ENCODE measurements around the gene KIF16B. TPM values are rescaled to one million over a fixed set of nuclear protein-coding genes. Genes with fewer than 3 reads are reported as not detected.

Gene KIF16B
- total RNA-seq, 1 donor from 2014 or later = 8.1 TPM

DNA sequence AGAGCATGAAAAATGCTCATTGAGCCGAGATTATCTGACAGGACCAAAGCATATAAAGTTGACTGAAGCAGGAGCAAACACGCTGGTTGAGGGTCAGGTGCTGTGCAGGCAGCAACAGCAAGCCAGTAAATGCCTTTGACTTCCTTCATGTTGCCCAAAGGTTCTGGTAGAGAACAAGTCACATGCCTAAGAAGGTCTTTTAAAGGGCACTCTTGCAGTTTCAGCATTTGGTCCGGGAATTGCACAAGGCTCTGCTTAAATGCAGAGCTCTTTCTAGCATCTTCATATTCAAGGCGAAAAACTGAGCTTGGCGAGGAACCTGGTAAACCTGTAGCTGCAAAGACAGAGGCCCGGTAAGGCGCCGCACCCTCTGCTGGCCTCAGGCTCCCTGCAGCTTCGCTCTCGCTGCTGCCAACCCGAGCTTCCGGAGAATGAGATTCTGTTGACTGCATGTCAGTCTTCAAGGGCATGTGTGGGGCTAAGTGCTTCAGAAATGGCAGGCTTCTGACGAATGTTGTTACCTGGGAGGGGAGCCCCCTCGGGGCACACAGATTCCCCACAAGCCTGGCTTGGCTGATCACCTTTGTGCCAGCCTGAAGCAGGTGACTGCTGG, 205.2 kb downstream of the KIF16B start:
- H3K27me3 Mint-ChIP-seq (ENCODE audit: insufficient read depth) = no peaks in the 10 kb centered on the region
- H3K36me3 Mint-ChIP-seq (ENCODE audit: low read depth) = no peaks in the 10 kb centered on the region
- no peak overlapping the region for H3K27ac Mint-ChIP-seq

DNA sequence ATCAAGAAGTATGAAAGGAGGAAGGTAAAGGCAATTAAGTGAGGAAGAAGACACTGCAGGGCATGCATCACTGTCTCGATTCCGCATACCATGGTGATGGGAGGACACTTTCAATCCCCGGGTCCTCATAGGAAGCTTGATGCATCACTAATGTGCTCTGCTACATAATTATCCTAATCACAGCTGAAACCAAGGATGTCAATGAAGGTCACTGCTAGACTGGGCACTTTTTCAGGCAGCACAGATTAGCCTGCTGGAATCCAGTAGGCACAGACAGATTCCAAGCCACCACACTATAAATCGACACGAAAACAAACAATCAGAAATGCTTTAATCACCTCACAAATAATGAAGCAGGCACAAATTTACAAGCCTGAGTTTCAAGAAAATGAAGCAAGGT, 206.7 kb downstream of the KIF16B start:
- DNase-seq (ENCODE audit: low spot score) = no peak
- Mint-ChIP-seq H3K27me3 (ENCODE audit: insufficient read depth) (no peaks in the 10 kb centered on the region), H3K27ac (no peak overlapping the region), H3K36me3 (ENCODE audit: low read depth) (no peaks in the 10 kb centered on the region), H3K4me1 (ENCODE audit: low read depth) (no peaks in the 10 kb centered on the region), H3K4me3 (no peak overlapping the region), H3K9me3 (no peaks in the 10 kb centered on the region)
- intact Hi-C loops (cut with micrococcal nuclease) = no loop called here

More for the DNA sequence above, 205.2 kb downstream of the KIF16B start:
- intact Hi-C loops (cut with micrococcal nuclease) = no loop called here
- no peak overlapping the region for H3K4me3 Mint-ChIP-seq
- no peaks in the 10 kb centered on the region for H3K4me1 Mint-ChIP-seq (ENCODE audit: low read depth)
- no peaks in the 10 kb centered on the region for H3K9me3 Mint-ChIP-seq
- DNase-seq (ENCODE audit: low spot score) = no peak

DNA sequence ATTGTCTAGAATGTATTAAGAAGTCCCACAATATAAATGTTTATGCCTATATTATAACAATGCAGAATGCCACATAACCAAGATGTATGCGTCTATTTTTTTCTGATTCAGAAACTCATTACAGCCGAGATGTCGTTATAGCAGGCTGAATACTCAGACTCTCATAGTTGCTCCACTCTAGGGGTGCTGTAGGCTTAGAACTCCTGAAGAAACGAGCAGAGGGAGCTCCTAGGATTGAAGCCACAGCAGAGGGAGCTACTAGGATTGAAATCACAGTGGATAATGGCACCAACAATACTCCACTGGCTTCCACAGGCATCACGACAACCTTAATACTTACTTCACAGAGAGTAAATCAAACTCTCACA, 208.9 kb downstream of the KIF16B start:
- no peaks in the 10 kb centered on the region for H3K9me3 Mint-ChIP-seq
- H3K27me3 Mint-ChIP-seq (ENCODE audit: insufficient read depth) = no peaks in the 10 kb centered on the region
- intact Hi-C loops (cut with micrococcal nuclease) = no loop called here
- no peak overlapping the region for H3K27ac Mint-ChIP-seq
- H3K4me3 Mint-ChIP-seq = no peak overlapping the region
- H3K4me1 Mint-ChIP-seq (ENCODE audit: low read depth) = no peaks in the 10 kb centered on the region
- H3K36me3 Mint-ChIP-seq (ENCODE audit: low read depth) = no peaks in the 10 kb centered on the region
- DNase-seq (ENCODE audit: low spot score) = no peak

DNA sequence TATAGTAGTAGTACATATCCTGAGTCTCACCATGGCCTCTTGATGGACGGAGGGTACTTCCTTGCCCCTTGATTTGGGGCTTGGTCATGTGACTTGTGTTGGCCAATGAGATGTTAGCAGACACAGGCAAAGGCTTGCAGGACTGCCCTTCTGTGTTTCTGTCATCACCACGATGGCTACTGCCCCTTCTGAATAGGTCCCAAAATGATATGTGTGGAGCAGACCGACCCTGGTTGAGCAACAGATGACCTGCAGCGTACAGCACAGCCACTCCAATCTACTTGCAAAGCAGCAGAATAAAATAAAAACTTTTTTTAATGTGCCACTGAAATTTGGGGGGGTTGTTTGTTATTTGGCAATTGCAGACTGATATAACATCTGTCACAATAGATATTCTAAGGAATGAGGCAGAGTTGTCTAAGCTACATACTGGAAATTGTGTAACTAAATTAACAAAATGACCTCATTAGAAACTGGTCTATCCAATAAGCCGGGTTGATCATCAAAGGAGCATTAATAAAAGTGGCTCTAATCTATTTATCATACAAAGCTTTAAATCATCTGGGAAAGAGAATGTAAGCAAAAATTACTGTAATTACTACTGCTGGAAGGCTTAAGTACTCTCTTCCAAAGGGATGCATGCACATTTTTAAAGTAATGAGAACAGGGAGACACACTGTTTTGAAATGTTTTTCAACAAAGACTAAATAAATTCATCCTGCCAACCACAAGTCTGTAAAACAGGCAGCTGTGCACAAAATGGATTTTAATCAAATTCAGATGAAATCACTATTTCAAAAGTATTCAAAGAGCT, 209.5 kb downstream of the KIF16B start:
- Mint-ChIP-seq H3K4me3 (no peak overlapping the region), H3K36me3 (ENCODE audit: low read depth) (no peaks in the 10 kb centered on the region), H3K27ac (no peak overlapping the region), H3K27me3 (ENCODE audit: insufficient read depth) (no peaks in the 10 kb centered on the region), H3K9me3 (no peaks in the 10 kb centered on the region), H3K4me1 (ENCODE audit: low read depth) (no peaks in the 10 kb centered on the region)
- intact Hi-C loops (cut with micrococcal nuclease) = no loop called here
- DNase-seq (ENCODE audit: low spot score) = no peak

DNA sequence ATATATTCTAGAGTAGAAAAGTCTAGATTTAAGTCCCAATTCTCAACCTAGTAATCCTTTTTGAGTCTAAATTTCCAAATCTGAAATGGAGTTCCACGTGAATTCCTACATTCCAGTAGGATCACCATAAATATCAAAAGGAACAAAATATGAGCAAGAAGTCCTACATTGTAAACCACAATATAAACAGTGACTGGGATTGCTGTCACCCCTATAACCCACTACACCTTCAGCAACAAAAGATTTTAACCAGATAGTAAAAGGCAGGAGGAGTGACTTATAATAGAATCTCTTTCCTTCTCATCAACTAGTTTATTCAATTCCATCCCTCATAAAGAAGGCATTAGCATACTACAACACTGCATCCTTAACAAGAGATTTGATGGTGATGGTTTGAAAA, 210.6 kb downstream of the KIF16B start:
- no peaks in the 10 kb centered on the region for H3K9me3 Mint-ChIP-seq
- intact Hi-C loops (cut with micrococcal nuclease) = no loop called here
- no peaks in the 10 kb centered on the region for H3K27me3 Mint-ChIP-seq (ENCODE audit: insufficient read depth)
- no peaks in the 10 kb centered on the region for H3K4me1 Mint-ChIP-seq (ENCODE audit: low read depth)
- no peak overlapping the region for H3K27ac Mint-ChIP-seq
- H3K36me3 Mint-ChIP-seq (ENCODE audit: low read depth) = no peaks in the 10 kb centered on the region
- H3K4me3 Mint-ChIP-seq = no peak overlapping the region
- DNase-seq (ENCODE audit: low spot score) = no peak

DNA sequence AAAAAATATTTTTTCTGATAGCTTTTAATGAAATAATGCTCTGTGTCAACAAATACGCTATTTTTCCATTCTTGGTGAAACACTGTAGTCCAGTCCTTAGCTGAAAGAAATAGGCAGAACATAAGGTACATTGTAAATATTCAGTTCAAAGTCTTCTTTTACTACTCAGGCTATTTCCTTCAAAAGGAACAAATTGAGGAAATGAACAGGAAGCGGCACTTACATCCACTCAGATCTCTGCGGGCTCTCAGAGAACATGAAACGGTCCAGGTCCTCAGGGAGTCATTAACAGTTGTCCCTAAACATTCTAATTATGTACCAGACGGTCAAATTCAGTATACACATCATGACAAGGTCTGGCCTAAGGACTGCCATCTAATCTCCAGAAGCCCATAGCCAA, 212.6 kb downstream of the KIF16B start:
- no peak overlapping the region for H3K27ac Mint-ChIP-seq
- H3K9me3 Mint-ChIP-seq = no peaks in the 10 kb centered on the region

DNA sequence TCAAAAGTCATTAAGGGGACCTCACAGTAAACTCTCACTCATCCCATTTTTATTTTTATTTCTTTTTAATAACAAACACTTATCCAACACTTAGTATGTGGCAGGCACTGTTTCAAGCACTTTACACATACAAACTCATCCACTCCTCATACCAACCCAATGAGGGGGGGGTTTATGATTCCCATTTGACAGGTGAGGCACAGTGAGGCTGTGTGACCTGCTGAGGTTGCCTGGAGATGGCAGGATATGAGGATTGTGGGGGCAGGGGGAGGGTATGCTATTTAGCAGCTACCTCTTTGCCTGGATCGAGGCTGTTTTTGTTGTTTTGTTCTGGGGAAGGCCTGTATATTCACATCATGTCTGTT, 219.8 kb downstream of the KIF16B start:
- Mint-ChIP-seq H3K4me1 (ENCODE audit: low read depth) (no peaks in the 10 kb centered on the region), H3K4me3 (no peak overlapping the region), H3K27me3 (ENCODE audit: insufficient read depth) (no peaks in the 10 kb centered on the region), H3K27ac (no peak overlapping the region), H3K36me3 (ENCODE audit: low read depth) (no peaks in the 10 kb centered on the region), H3K9me3 (no peaks in the 10 kb centered on the region)
- no peak for DNase-seq (ENCODE audit: low spot score)
- intact Hi-C loops (cut with micrococcal nuclease) = no loop called here

More for the DNA sequence above, 212.6 kb downstream of the KIF16B start:
- no peak overlapping the region for H3K4me3 Mint-ChIP-seq
- intact Hi-C loops (cut with micrococcal nuclease) = no loop called here
- DNase-seq (ENCODE audit: low spot score) = no peak
- H3K4me1 Mint-ChIP-seq (ENCODE audit: low read depth) = no peaks in the 10 kb centered on the region
- H3K27me3 Mint-ChIP-seq (ENCODE audit: insufficient read depth) = no peaks in the 10 kb centered on the region
- no peaks in the 10 kb centered on the region for H3K36me3 Mint-ChIP-seq (ENCODE audit: low read depth)

DNA sequence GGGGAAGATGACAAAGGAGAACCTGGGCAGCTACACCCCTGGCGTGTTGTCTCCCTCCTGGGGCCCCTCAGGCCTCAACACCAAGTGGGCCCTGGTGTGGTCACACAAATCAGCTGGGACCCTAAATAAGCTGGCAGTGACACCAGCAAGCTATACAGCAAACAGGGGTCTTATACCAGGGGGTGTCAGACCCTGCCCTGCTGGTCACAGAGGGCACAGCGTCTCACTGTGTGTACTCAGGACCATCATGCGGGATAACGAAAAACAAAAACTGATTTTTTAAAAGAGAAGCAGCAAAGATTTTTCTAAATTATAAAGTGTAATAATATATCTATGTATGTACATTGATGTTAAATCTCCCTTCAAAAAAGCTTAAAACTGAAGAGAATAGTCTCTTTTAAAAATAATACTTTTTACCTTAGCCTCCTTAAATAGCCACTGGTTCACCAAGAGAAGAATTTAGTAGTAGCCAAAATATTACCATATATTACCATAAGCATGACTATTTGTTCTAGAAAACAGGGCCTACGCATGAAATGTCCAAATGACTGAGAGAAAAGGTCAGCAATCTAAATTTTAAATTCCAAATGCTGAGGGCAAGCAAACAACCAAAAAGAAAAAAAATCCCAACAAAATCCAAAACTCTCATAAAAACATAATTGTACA, 220.4 kb downstream of the KIF16B start:
- intact Hi-C loops (cut with micrococcal nuclease) = no loop called here
- H3K4me3 Mint-ChIP-seq = no peak overlapping the region

DNA sequence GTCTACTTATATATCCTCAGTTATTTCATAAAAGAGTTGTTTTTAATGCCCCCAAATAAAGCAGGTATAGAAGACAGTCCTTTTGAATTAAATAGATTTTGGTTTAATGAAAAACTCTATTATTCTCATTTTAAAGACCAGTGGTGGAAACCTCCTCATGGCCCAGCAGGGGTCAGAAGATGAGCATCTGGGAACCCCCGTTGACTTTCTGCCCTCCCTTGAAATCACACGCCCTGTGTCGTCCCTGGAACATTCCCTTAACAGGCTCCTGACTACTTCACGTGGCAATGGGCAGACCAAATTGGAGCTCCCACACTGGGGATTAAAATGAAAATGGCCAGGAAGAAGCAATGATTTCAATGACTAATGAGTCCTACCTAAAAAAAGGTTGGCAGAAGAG, 220.9 kb downstream of the KIF16B start:
- Mint-ChIP-seq H3K36me3 (ENCODE audit: low read depth) (no peaks in the 10 kb centered on the region), H3K4me1 (ENCODE audit: low read depth) (no peaks in the 10 kb centered on the region), H3K4me3 (no peak overlapping the region), H3K9me3 (no peaks in the 10 kb centered on the region), H3K27me3 (ENCODE audit: insufficient read depth) (no peaks in the 10 kb centered on the region), H3K27ac (no peak overlapping the region)
- no peak for DNase-seq (ENCODE audit: low spot score)
- intact Hi-C loops (cut with micrococcal nuclease) = no loop called here

More for the DNA sequence above, 220.4 kb downstream of the KIF16B start:
- no peaks in the 10 kb centered on the region for H3K9me3 Mint-ChIP-seq
- H3K36me3 Mint-ChIP-seq (ENCODE audit: low read depth) = no peaks in the 10 kb centered on the region
- no peak for DNase-seq (ENCODE audit: low spot score)
- H3K4me1 Mint-ChIP-seq (ENCODE audit: low read depth) = no peaks in the 10 kb centered on the region
- no peak overlapping the region for H3K27ac Mint-ChIP-seq
- H3K27me3 Mint-ChIP-seq (ENCODE audit: insufficient read depth) = no peaks in the 10 kb centered on the region

DNA sequence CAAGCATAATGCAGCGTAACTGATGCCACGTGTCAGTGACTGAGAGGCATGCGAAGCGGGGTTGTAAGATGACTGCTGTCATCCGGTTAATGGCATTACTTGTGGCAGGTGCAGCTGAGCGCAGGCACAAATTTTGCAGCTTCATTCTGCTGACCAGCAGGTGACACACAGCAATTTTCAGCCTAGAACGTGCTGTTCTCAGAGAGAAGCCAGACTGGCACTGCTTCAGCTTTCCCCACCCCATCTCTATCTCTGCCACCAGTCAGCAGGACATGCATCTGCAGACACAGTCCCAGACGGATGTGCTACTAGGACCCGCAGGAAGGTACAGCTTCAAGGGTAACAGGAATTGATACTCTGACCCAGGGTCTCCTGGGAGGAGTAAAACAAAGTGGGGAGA, 221.8 kb downstream of the KIF16B start:
- H3K36me3 Mint-ChIP-seq (ENCODE audit: low read depth) = no peaks in the 10 kb centered on the region
- H3K27ac Mint-ChIP-seq = no peak overlapping the region
- no peak overlapping the region for H3K4me3 Mint-ChIP-seq
- intact Hi-C loops (cut with micrococcal nuclease) = no loop called here
- H3K27me3 Mint-ChIP-seq (ENCODE audit: insufficient read depth) = no peaks in the 10 kb centered on the region
- H3K9me3 Mint-ChIP-seq = no peaks in the 10 kb centered on the region
- H3K4me1 Mint-ChIP-seq (ENCODE audit: low read depth) = no peaks in the 10 kb centered on the region
- DNase-seq (ENCODE audit: low spot score) = no peak

DNA sequence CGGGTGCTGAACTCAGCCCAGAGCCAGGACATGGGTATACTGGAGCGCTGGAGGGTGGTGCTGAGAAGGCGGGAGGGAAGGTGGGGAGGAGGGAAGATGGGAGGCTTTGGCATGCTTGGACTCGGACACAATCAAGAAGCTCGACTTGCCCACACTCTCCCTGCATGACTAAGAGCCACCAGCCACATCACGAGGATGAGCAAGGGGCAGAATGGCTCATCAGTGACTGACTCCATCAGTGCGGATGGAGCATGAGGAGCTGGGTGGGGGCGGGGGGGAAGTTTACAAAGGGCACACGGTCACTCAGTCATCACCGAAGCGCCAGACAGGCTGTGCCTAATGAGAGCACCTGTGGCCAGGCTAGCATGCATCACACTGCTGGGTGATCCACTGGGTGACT, 222.8 kb downstream of the KIF16B start:
- no peaks in the 10 kb centered on the region for H3K4me1 Mint-ChIP-seq (ENCODE audit: low read depth)
- no peak overlapping the region for H3K4me3 Mint-ChIP-seq
- H3K9me3 Mint-ChIP-seq = no peaks in the 10 kb centered on the region
- intact Hi-C loops (cut with micrococcal nuclease) = no loop called here
- no peaks in the 10 kb centered on the region for H3K27me3 Mint-ChIP-seq (ENCODE audit: insufficient read depth)
- no peak for DNase-seq (ENCODE audit: low spot score)
- H3K36me3 Mint-ChIP-seq (ENCODE audit: low read depth) = no peaks in the 10 kb centered on the region
- no peak overlapping the region for H3K27ac Mint-ChIP-seq

DNA sequence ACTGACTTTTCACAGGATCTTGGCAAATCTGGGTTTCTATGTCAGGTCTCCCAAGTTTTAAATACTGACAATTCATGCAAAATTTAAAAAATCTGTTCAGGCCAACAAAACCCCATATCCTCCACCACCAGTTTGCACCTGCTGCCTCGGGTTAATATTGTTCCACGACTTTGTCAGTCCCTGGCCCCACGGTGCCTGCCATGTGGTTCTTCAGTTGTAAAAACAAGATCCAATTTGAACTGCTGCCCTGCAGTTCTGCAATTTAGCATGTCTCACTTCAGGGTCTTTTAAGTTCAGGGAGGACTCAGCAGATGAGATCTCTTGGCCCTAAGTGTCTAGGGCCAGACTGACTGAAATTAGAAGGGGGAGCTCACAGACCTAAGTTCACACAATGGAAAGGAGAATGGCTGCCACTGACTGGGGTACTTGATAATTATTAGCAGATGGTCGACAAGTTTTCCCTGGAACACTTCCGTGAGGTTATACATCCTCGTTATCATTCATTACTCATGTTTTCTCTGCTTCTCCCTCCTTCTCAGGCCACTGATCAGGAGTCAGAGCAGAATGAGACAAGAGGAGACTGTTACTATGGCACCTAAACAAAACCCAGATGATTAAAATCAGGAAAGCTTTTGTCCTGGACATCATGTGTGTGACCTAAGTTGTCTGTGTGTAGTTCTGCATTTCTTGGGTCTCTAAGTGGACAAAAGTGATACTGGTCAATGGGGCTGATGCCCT, 223.6 kb downstream of the KIF16B start:
- no peaks in the 10 kb centered on the region for H3K36me3 Mint-ChIP-seq (ENCODE audit: low read depth)
- H3K27me3 Mint-ChIP-seq (ENCODE audit: insufficient read depth) = no peaks in the 10 kb centered on the region
- H3K27ac Mint-ChIP-seq = no peak overlapping the region
- no peak for DNase-seq (ENCODE audit: low spot score)
- H3K4me3 Mint-ChIP-seq = no peak overlapping the region
- no peaks in the 10 kb centered on the region for H3K9me3 Mint-ChIP-seq
- H3K4me1 Mint-ChIP-seq (ENCODE audit: low read depth) = no peaks in the 10 kb centered on the region
- intact Hi-C loops (cut with micrococcal nuclease) = no loop called here

DNA sequence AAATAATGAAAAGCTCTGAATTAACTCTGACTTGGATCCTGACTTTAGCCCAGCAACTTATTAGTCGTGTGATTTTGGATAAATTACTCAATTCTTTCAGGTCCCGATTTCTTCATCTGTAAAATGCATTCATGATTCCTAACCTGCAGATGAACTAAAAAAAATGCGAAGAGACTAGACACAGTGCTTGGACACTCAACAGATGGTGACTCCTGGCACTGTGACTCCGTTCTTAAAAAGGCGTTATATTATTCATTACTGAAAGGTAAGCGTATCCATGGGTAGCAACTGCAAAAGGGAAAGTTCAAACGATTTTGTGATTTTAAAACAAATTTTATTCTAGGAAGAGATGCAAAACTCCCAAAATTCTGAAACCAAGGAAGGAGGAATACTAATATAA, 226.3 kb downstream of the KIF16B start:
- intact Hi-C loops (cut with micrococcal nuclease) = no loop called here
- Mint-ChIP-seq H3K27ac (no peak overlapping the region), H3K27me3 (ENCODE audit: insufficient read depth) (no peaks in the 10 kb centered on the region), H3K36me3 (ENCODE audit: low read depth) (no peaks in the 10 kb centered on the region), H3K9me3 (no peaks in the 10 kb centered on the region), H3K4me3 (no peak overlapping the region), H3K4me1 (ENCODE audit: low read depth) (no peaks in the 10 kb centered on the region)
- no peak for DNase-seq (ENCODE audit: low spot score)

Data from activated T-helper 1 cell treated with anti-CD3 and anti-CD28 coated beads, Interleukin-12 subunit alpha, Interleukin-12 subunit beta, Interleukin-2, Interleukin-4 antibody, amounts not matched to agents 30 ng/mL and 10 ng/mL and 1 ng/mL, durations not matched to agents 14 hours and 24 hours and 36 hours (primary cell).